ENCODE results near the gene BLNK.

BLNK gene

GRCh38 chr10:96242822-96243221 is 28.5 kb downstream of the BLNK start:
- H3K36me3 ChIP-seq (ENCODE audit: control insufficient read depth, insufficient read depth, low read length), result no peaks in the 10 kb centered on the region
- no peaks in the 10 kb centered on the region for H3K9me3 ChIP-seq (ENCODE audit: control insufficient read depth, insufficient read depth, low read length)
- H3K4me1 ChIP-seq (ENCODE audit: control insufficient read depth, insufficient read depth, low read length), result no peaks in the 10 kb centered on the region
- H3K9ac ChIP-seq (ENCODE audit: low read depth, low read length), result no peak overlapping the region
- H3K4me3 ChIP-seq (ENCODE audit: low read depth, low read length), result no peak overlapping the region
- no peak overlapping the region for H3K27ac ChIP-seq (ENCODE audit: low read depth, low read length)
- no peaks in the 10 kb centered on the region for H3K27me3 ChIP-seq (ENCODE audit: control insufficient read depth, insufficient read depth, low read length)

- Histone ChIP-seq H3K4me1 (ENCODE audit: control insufficient read depth, insufficient read depth, low read length) (no peaks in the 10 kb centered on the region), H3K36me3 (ENCODE audit: control insufficient read depth, insufficient read depth, low read length) (no peaks in the 10 kb centered on the region), H3K27me3 (ENCODE audit: control insufficient read depth, insufficient read depth, low read length) (no peaks in the 10 kb centered on the region), H3K9me3 (ENCODE audit: control insufficient read depth, insufficient read depth, low read length) (no peaks in the 10 kb centered on the region), H3K4me3 (ENCODE audit: low read depth, low read length) (no peak overlapping the region), H3K27ac (ENCODE audit: low read depth, low read length) (no peak overlapping the region), H3K9ac (ENCODE audit: low read depth, low read length) (no peak overlapping the region)
Measured at GRCh38 chr10:96238646-96239623, 32.4 kb downstream of the BLNK start.

GRCh38 chr10:96236876-96237275 is 34.5 kb downstream of the BLNK start:
- Histone ChIP-seq H3K9ac (ENCODE audit: low read depth, low read length) (no peak overlapping the region), H3K4me3 (ENCODE audit: low read depth, low read length) (no peak overlapping the region), H3K9me3 (ENCODE audit: control insufficient read depth, insufficient read depth, low read length) (no peaks in the 10 kb centered on the region), H3K36me3 (ENCODE audit: control insufficient read depth, insufficient read depth, low read length) (no peaks in the 10 kb centered on the region), H3K4me1 (ENCODE audit: control insufficient read depth, insufficient read depth, low read length) (no peaks in the 10 kb centered on the region), H3K27ac (ENCODE audit: low read depth, low read length) (no peak overlapping the region), H3K27me3 (ENCODE audit: control insufficient read depth, insufficient read depth, low read length) (no peaks in the 10 kb centered on the region)

- Histone ChIP-seq H3K36me3 (ENCODE audit: control insufficient read depth, insufficient read depth, low read length) (no peaks in the 10 kb centered on the region), H3K9ac (ENCODE audit: low read depth, low read length) (no peak overlapping the region), H3K4me3 (ENCODE audit: low read depth, low read length) (no peak overlapping the region), H3K4me1 (ENCODE audit: control insufficient read depth, insufficient read depth, low read length) (no peaks in the 10 kb centered on the region), H3K27ac (ENCODE audit: low read depth, low read length) (no peak overlapping the region), H3K9me3 (ENCODE audit: control insufficient read depth, insufficient read depth, low read length) (no peaks in the 10 kb centered on the region), H3K27me3 (ENCODE audit: control insufficient read depth, insufficient read depth, low read length) (no peaks in the 10 kb centered on the region)
Measured at GRCh38 chr10:96236090-96236478, 35.3 kb downstream of the BLNK start.

- no peaks in the 10 kb centered on the region for H3K36me3 ChIP-seq (ENCODE audit: control insufficient read depth, insufficient read depth, low read length)
- H3K4me1 ChIP-seq (ENCODE audit: control insufficient read depth, insufficient read depth, low read length), result no peaks in the 10 kb centered on the region
- no peak overlapping the region for H3K9ac ChIP-seq (ENCODE audit: low read depth, low read length)
Measured at GRCh38 chr10:96235326-96236089, 35.9 kb downstream of the BLNK start.

GRCh38 chr10:96233959-96234358 is 37.4 kb downstream of the BLNK start:
- Histone ChIP-seq H3K9ac (ENCODE audit: low read depth, low read length) (no peak overlapping the region), H3K27ac (ENCODE audit: low read depth, low read length) (no peak overlapping the region), H3K27me3 (ENCODE audit: control insufficient read depth, insufficient read depth, low read length) (no peaks in the 10 kb centered on the region), H3K9me3 (ENCODE audit: control insufficient read depth, insufficient read depth, low read length) (no peaks in the 10 kb centered on the region), H3K4me1 (ENCODE audit: control insufficient read depth, insufficient read depth, low read length) (peaks cover 4% of the 10 kb centered on the region; the same call in 1 of the 2 replicates), H3K36me3 (ENCODE audit: control insufficient read depth, insufficient read depth, low read length) (no peaks in the 10 kb centered on the region), H3K4me3 (ENCODE audit: low read depth, low read length) (no peak overlapping the region)

More at GRCh38 chr10:96235326-96236089, 35.9 kb downstream of the BLNK start:
- no peaks in the 10 kb centered on the region for H3K27me3 ChIP-seq (ENCODE audit: control insufficient read depth, insufficient read depth, low read length)
- no peak overlapping the region for H3K27ac ChIP-seq (ENCODE audit: low read depth, low read length)
- H3K4me3 ChIP-seq (ENCODE audit: low read depth, low read length), result no peak overlapping the region
- H3K9me3 ChIP-seq (ENCODE audit: control insufficient read depth, insufficient read depth, low read length), result no peaks in the 10 kb centered on the region

- H3K36me3 ChIP-seq (ENCODE audit: control insufficient read depth, insufficient read depth, low read length), result no peaks in the 10 kb centered on the region
- no peaks in the 10 kb centered on the region for H3K27me3 ChIP-seq (ENCODE audit: control insufficient read depth, insufficient read depth, low read length)
- H3K9ac ChIP-seq (ENCODE audit: low read depth, low read length), result no peak overlapping the region
- no peak overlapping the region for H3K4me3 ChIP-seq (ENCODE audit: low read depth, low read length)
- no peaks in the 10 kb centered on the region for H3K9me3 ChIP-seq (ENCODE audit: control insufficient read depth, insufficient read depth, low read length)
- H3K27ac ChIP-seq (ENCODE audit: low read depth, low read length), result no peak overlapping the region
- peaks cover 4% of the 10 kb centered on the region; the same call in 1 of the 2 replicates for H3K4me1 ChIP-seq (ENCODE audit: control insufficient read depth, insufficient read depth, low read length)
Measured at GRCh38 chr10:96230527-96230926, 40.8 kb downstream of the BLNK start.

GRCh38 chr10:96229568-96230030 is 41.8 kb downstream of the BLNK start:
- Histone ChIP-seq H3K36me3 (ENCODE audit: control insufficient read depth, insufficient read depth, low read length) (no peaks in the 10 kb centered on the region), H3K27ac (ENCODE audit: low read depth, low read length) (no peak overlapping the region)

GRCh38 chr10:96228408-96228994 is 42.9 kb downstream of the BLNK start:
- Histone ChIP-seq H3K9me3 (ENCODE audit: control insufficient read depth, insufficient read depth, low read length) (no peaks in the 10 kb centered on the region), H3K4me3 (ENCODE audit: low read depth, low read length) (no peak overlapping the region), H3K4me1 (ENCODE audit: control insufficient read depth, insufficient read depth, low read length) (peaks cover 6% of the 10 kb centered on the region; the same call in 1 of the 2 replicates), H3K27me3 (ENCODE audit: control insufficient read depth, insufficient read depth, low read length) (no peaks in the 10 kb centered on the region), H3K27ac (ENCODE audit: low read depth, low read length) (no peak overlapping the region), H3K9ac (ENCODE audit: low read depth, low read length) (no peak overlapping the region), H3K36me3 (ENCODE audit: control insufficient read depth, insufficient read depth, low read length) (no peaks in the 10 kb centered on the region)

More at GRCh38 chr10:96229568-96230030, 41.8 kb downstream of the BLNK start:
- Histone ChIP-seq H3K27me3 (ENCODE audit: control insufficient read depth, insufficient read depth, low read length) (no peaks in the 10 kb centered on the region), H3K4me1 (ENCODE audit: control insufficient read depth, insufficient read depth, low read length) (peaks cover 4% of the 10 kb centered on the region; the same call in 1 of the 2 replicates), H3K9ac (ENCODE audit: low read depth, low read length) (no peak overlapping the region), H3K4me3 (ENCODE audit: low read depth, low read length) (no peak overlapping the region), H3K9me3 (ENCODE audit: control insufficient read depth, insufficient read depth, low read length) (no peaks in the 10 kb centered on the region)

- Histone ChIP-seq H3K9ac (ENCODE audit: low read depth, low read length) (no peak overlapping the region), H3K4me1 (ENCODE audit: control insufficient read depth, insufficient read depth, low read length) (peaks cover 19% of the 10 kb centered on the region), H3K36me3 (ENCODE audit: control insufficient read depth, insufficient read depth, low read length) (no peaks in the 10 kb centered on the region), H3K27me3 (ENCODE audit: control insufficient read depth, insufficient read depth, low read length) (no peaks in the 10 kb centered on the region), H3K4me3 (ENCODE audit: low read depth, low read length) (no peak overlapping the region), H3K9me3 (ENCODE audit: control insufficient read depth, insufficient read depth, low read length) (no peaks in the 10 kb centered on the region), H3K27ac (ENCODE audit: low read depth, low read length) (no peak overlapping the region)
Measured at GRCh38 chr10:96227206-96227605, 44.2 kb downstream of the BLNK start.
